ENCODE results near the gene PXDC1.

DNA sequence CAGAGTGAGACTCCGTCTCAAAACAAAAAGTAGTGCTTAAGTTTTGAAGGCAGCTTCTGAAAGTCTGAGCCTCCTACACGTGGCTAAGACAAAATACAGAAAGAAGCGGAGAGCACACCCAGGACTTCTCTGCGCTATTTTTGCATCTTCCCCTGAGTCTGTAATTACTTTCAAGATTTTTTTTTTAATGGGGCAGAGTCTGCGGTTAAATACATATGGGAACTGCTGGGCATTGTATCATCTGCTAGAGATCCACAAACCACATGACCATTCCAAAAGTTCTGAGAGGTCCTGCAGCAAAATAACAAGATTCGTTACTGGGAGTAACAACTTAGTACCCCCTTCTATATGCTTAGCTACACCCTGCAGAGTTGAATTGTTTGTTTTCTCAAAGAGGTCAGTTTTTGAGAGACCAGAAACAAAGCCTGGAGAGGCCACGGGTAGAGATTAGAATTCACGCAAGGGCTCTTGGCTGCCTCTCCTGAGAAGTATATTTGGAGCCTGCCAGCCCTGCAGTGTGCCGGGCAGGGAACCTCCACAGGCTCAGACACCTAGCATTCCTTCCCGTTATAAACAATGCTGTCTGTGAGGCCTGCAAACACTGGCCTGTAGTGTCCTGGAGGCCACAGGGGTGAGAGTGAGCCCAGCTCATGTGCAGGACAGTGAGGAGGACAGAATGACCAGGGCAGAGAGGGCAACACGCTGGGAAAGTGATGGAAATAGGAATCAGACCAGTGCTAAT lies 49.5 kb upstream of the PXDC1 start:
- no peak for TF ChIP-seq CTCF (IDR thresholded peaks at IDR 0.05)
- no peak for TF ChIP-seq SIN3A (IDR thresholded peaks at IDR 0.05; ENCODE audit: borderline replicate concordance, insufficient read depth, low read depth, low read length)
- TF ChIP-seq POLR2AphosphoS5 (IDR thresholded peaks at IDR 0.05; ENCODE audit: low read depth, low read length), result no peak

Data from Panc1 (cell line).